Tibial nerve (tissue), 3 donors: ENCODE results near the gene COQ3.

Experiments
- CTCF ChIP-seq, 5 experiments: fragments of 200-600 bp in 3 of 5; fragments of 450-650 bp in 2 of 5; sonication (generic) in 3 of 5; IDR thresholded peaks; one replicate each; pipeline ENCODE4 v1.5.1; 2016 to 2019; ENCODE audit warnings: antibody characterized with exemption in 5 of 5, mild to moderate bottlenecking in 3 of 5, moderate library complexity in 2 of 5
- POLR2A ChIP-seq, 2 donors: fragments of 450-650 bp; IDR thresholded peaks; one replicate each; pipeline ENCODE4 v1.6.1; 2017; ENCODE audit warnings: antibody characterized with exemption in 2 of 2, mild to moderate bottlenecking in 2 of 2, moderate library complexity in 2 of 2

GRCh38 chr6:99354983-99355382, 39.0 kb downstream of the COQ3 start:
- TF ChIP-seq CTCF (IDR thresholded peaks at IDR 0.05) (no peak), POLR2A (IDR thresholded peaks at IDR 0.05) (no peak)
